ENCODE results near the gene PSME1.
"Not testable (repeated sequence)": the region's sequence is repeated elsewhere in the genome, so short reads cannot be mapped to it uniquely, and the experiment has no call there.

PSME1 gene

GRCh38 chr14:24102357-24103048 is 33.5 kb upstream of the PSME1 start:
- TF ChIP-seq POU2F2 (IDR thresholded peaks at IDR 0.05; ENCODE audit: low read depth, low read length) (no peak), POLR2A (IDR thresholded peaks at IDR 0.05; ENCODE audit: low read depth, low read length) (no peak)
- no peak for FAIRE-seq
- DNase-seq (ENCODE audit: insufficient read length, low spot score) = no peak

GRCh38 chr14:24103451-24103850 is 32.5 kb upstream of the PSME1 start:
- TF ChIP-seq SPI1 (IDR thresholded peaks at IDR 0.05; ENCODE audit: low read depth, low read length) (no peak), TAF1 (IDR thresholded peaks at IDR 0.05; ENCODE audit: low read depth, low read length) (no peak)
- FAIRE-seq (no peak), DNase-seq (ENCODE audit: insufficient read length, low spot score) (no peak)

GRCh38 chr14:24105609-24106239 is 30.3 kb upstream of the PSME1 start:
- not testable (repeated sequence) for DNase-seq (ENCODE audit: insufficient read length, low spot score)

GRCh38 chr14:24106672-24107271 is 29.2 kb upstream of the PSME1 start:
- no peak for TF ChIP-seq POU2F2 (IDR thresholded peaks at IDR 0.05; ENCODE audit: low read depth, low read length)
- TF ChIP-seq POLR2AphosphoS5 (IDR thresholded peaks at IDR 0.05; ENCODE audit: low read depth, low read length) = no peak
- TF ChIP-seq SPI1 (IDR thresholded peaks at IDR 0.05; ENCODE audit: low read depth, low read length) = no peak
- TF ChIP-seq PAX5 (IDR thresholded peaks at IDR 0.05; ENCODE audit: insufficient read depth, low read length, severe bottlenecking) = no peak
- TF ChIP-seq TAF1 (IDR thresholded peaks at IDR 0.05; ENCODE audit: low read depth, low read length) = no peak
- no peak for TF ChIP-seq POLR2A (IDR thresholded peaks at IDR 0.05; ENCODE audit: low read depth, low read length)
- FAIRE-seq (no peak), DNase-seq (ENCODE audit: insufficient read length, low spot score) (no peak)

More at GRCh38 chr14:24105609-24106239, 30.3 kb upstream of the PSME1 start:
- not testable (repeated sequence) for FAIRE-seq

GRCh38 chr14:24108336-24108874 is 27.6 kb upstream of the PSME1 start:
- no peak for DNase-seq (ENCODE audit: insufficient read length, low spot score)
- TF ChIP-seq SPI1 (IDR thresholded peaks at IDR 0.05; ENCODE audit: low read depth, low read length) (no peak), POU2F2 (IDR thresholded peaks at IDR 0.05; ENCODE audit: low read depth, low read length) (no peak), TAF1 (IDR thresholded peaks at IDR 0.05; ENCODE audit: low read depth, low read length) (no peak), POLR2A (IDR thresholded peaks at IDR 0.05; ENCODE audit: low read depth, low read length) (no peak), PAX5 (IDR thresholded peaks at IDR 0.05; ENCODE audit: insufficient read depth, low read length, severe bottlenecking) (no peak), POLR2AphosphoS5 (IDR thresholded peaks at IDR 0.05; ENCODE audit: low read depth, low read length) (no peak)
- FAIRE-seq = peak; percentile 9

GRCh38 chr14:24110060-24110459 is 25.9 kb upstream of the PSME1 start:
- TF ChIP-seq TAF1 (IDR thresholded peaks at IDR 0.05; ENCODE audit: low read depth, low read length) (no peak), PAX5 (IDR thresholded peaks at IDR 0.05; ENCODE audit: insufficient read depth, low read length, severe bottlenecking) (no peak), POLR2AphosphoS5 (IDR thresholded peaks at IDR 0.05; ENCODE audit: low read depth, low read length) (no peak), POLR2A (IDR thresholded peaks at IDR 0.05; ENCODE audit: low read depth, low read length) (no peak), POU2F2 (IDR thresholded peaks at IDR 0.05; ENCODE audit: low read depth, low read length) (no peak), SPI1 (IDR thresholded peaks at IDR 0.05; ENCODE audit: low read depth, low read length) (no peak)
- DNase-seq (ENCODE audit: insufficient read length, low spot score) = no peak
- FAIRE-seq = no peak

- no peak for DNase-seq (ENCODE audit: insufficient read length, low spot score)
- TF ChIP-seq POLR2AphosphoS5 (IDR thresholded peaks at IDR 0.05; ENCODE audit: low read depth, low read length) (no peak), POU2F2 (IDR thresholded peaks at IDR 0.05; ENCODE audit: low read depth, low read length) (no peak), PAX5 (IDR thresholded peaks at IDR 0.05; ENCODE audit: insufficient read depth, low read length, severe bottlenecking) (no peak), TAF1 (IDR thresholded peaks at IDR 0.05; ENCODE audit: low read depth, low read length) (no peak), SPI1 (IDR thresholded peaks at IDR 0.05; ENCODE audit: low read depth, low read length) (no peak), POLR2A (IDR thresholded peaks at IDR 0.05; ENCODE audit: low read depth, low read length) (no peak)
- FAIRE-seq = no peak
Observed at GRCh38 chr14:24110523-24110922, 25.5 kb upstream of the PSME1 start.

GRCh38 chr14:24113379-24113800 is 22.6 kb upstream of the PSME1 start:
- FAIRE-seq (no peak), DNase-seq (ENCODE audit: insufficient read length, low spot score) (no peak)
- TF ChIP-seq POLR2AphosphoS5 (IDR thresholded peaks at IDR 0.05; ENCODE audit: low read depth, low read length) (no peak), PAX5 (IDR thresholded peaks at IDR 0.05; ENCODE audit: insufficient read depth, low read length, severe bottlenecking) (no peak), SPI1 (IDR thresholded peaks at IDR 0.05; ENCODE audit: low read depth, low read length) (no peak), TAF1 (IDR thresholded peaks at IDR 0.05; ENCODE audit: low read depth, low read length) (no peak), POU2F2 (IDR thresholded peaks at IDR 0.05; ENCODE audit: low read depth, low read length) (no peak), POLR2A (IDR thresholded peaks at IDR 0.05; ENCODE audit: low read depth, low read length) (no peak)

GRCh38 chr14:24113801-24114531 is 22.0 kb upstream of the PSME1 start:
- FAIRE-seq = peak; percentile 13
- TF ChIP-seq POLR2A (IDR thresholded peaks at IDR 0.05; ENCODE audit: low read depth, low read length) (peak; percentile 84), POLR2AphosphoS5 (IDR thresholded peaks at IDR 0.05; ENCODE audit: low read depth, low read length) (peak; percentile 16), TAF1 (IDR thresholded peaks at IDR 0.05; ENCODE audit: low read depth, low read length) (peak; percentile 60), SPI1 (IDR thresholded peaks at IDR 0.05; ENCODE audit: low read depth, low read length) (no peak), PAX5 (IDR thresholded peaks at IDR 0.05; ENCODE audit: insufficient read depth, low read length, severe bottlenecking) (no peak), POU2F2 (IDR thresholded peaks at IDR 0.05; ENCODE audit: low read depth, low read length) (peak; percentile 13; the same call in 1 of the 2 replicates)
- peak; percentile 61 for DNase-seq (ENCODE audit: insufficient read length, low spot score)

Measured in GM12891 (cell line).